Parathyroid adenoma (tissue), 2 donors: ENCODE data around the gene C1QTNF8.
"Not testable (repeated sequence)": the region's sequence is repeated elsewhere in the genome, so short reads cannot be mapped to it uniquely, and the experiment has no call there.

Source experiments
- H2AFZ ChIP-seq: fragments of 300-600 bp; sonication (generic); one replicate; pipeline ENCODE4 v1.7.0; 2017; ENCODE audit warnings: antibody characterized with exemption, mild to moderate bottlenecking
- H3K27ac ChIP-seq: fragments of 300-600 bp; sonication (generic); one replicate; pipeline ENCODE4 v1.7.0; 2017
- H3K27me3 ChIP-seq: fragments of 300-600 bp; sonication (generic); one replicate; pipeline ENCODE4 v1.7.0; 2017; ENCODE audit warnings: low read length; ENCODE audit not compliant: control insufficient read depth, insufficient read depth
- H3K36me3 ChIP-seq: fragments of 300-600 bp; sonication (generic); one replicate; pipeline ENCODE4 v1.7.0; 2017; ENCODE audit warnings: low read length; ENCODE audit not compliant: control insufficient read depth, insufficient read depth
- H3K4me1 ChIP-seq: fragments of 300-600 bp; sonication (generic); one replicate; pipeline ENCODE4 v1.7.0; 2017; ENCODE audit warnings: control low read depth
- H3K4me2 ChIP-seq: fragments of 300-600 bp; sonication (generic); one replicate; pipeline ENCODE4 v1.7.0; 2017; ENCODE audit warnings: low read length
- H3K4me3 ChIP-seq: fragments of 300-600 bp; sonication (generic); one replicate; pipeline ENCODE4 v1.7.0; 2017; ENCODE audit warnings: low read depth, low read length
- H3K79me2 ChIP-seq: fragments of 300-600 bp; sonication (generic); one replicate; pipeline ENCODE4 v1.7.0; 2017; ENCODE audit warnings: control low read depth
- H3K9ac ChIP-seq: fragments of 300-600 bp; sonication (generic); one replicate; pipeline ENCODE4 v1.7.0; 2017; ENCODE audit warnings: mild to moderate bottlenecking
- H3K9me3 ChIP-seq: fragments of 300-600 bp; sonication (generic); one replicate; pipeline ENCODE4 v1.7.0; 2017; ENCODE audit warnings: low read length; ENCODE audit not compliant: control insufficient read depth
- CTCF ChIP-seq: fragments of 300-600 bp; sonication (generic); IDR thresholded peaks from one replicate; pipeline ENCODE4 v1.7.0; 2017; ENCODE audit warnings: antibody characterized with exemption, mild to moderate bottlenecking
- donor health status: primary hyperparathyroidism.

The C1QTNF8 gene

GRCh38 chr16:1094601-1095449 is 1.2 kb downstream of the C1QTNF8 start:
- H3K9ac ChIP-seq = no peak overlapping the region
- H2AFZ ChIP-seq = no peak overlapping the region
- H3K36me3 ChIP-seq = no peaks in the 10 kb centered on the region
- peaks cover 2% of the 10 kb centered on the region for H3K27me3 ChIP-seq
- no peaks in the 10 kb centered on the region for H3K79me2 ChIP-seq
- no peak overlapping the region for H3K4me2 ChIP-seq
- no peaks in the 10 kb centered on the region for H3K9me3 ChIP-seq
- no peaks in the 10 kb centered on the region for H3K4me1 ChIP-seq
- H3K27ac ChIP-seq = no peak overlapping the region
- no peak for TF ChIP-seq CTCF
- no peak overlapping the region for H3K4me3 ChIP-seq

GRCh38 chr16:1094124-1094479 is 1.9 kb downstream of the C1QTNF8 start:
- no peaks in the 10 kb centered on the region for H3K36me3 ChIP-seq
- no peak overlapping the region for H3K4me2 ChIP-seq
- no peaks in the 10 kb centered on the region for H3K4me1 ChIP-seq
- peaks cover 3% of the 10 kb centered on the region for H3K27me3 ChIP-seq
- no peak for TF ChIP-seq CTCF
- no peak overlapping the region for H2AFZ ChIP-seq
- H3K9me3 ChIP-seq = no peaks in the 10 kb centered on the region
- H3K79me2 ChIP-seq = no peaks in the 10 kb centered on the region
- H3K9ac ChIP-seq = no peak overlapping the region
- H3K27ac ChIP-seq = no peak overlapping the region
- no peak overlapping the region for H3K4me3 ChIP-seq

- no peak overlapping the region for H3K9ac ChIP-seq
- no peak for TF ChIP-seq CTCF
- H3K4me3 ChIP-seq = no peak overlapping the region
- no peak overlapping the region for H2AFZ ChIP-seq
- no peaks in the 10 kb centered on the region for H3K4me1 ChIP-seq
- no peak overlapping the region for H3K4me2 ChIP-seq
- no peaks in the 10 kb centered on the region for H3K79me2 ChIP-seq
- peaks cover 3% of the 10 kb centered on the region for H3K27me3 ChIP-seq
- H3K9me3 ChIP-seq = no peaks in the 10 kb centered on the region
- no peak overlapping the region for H3K27ac ChIP-seq
- H3K36me3 ChIP-seq = no peaks in the 10 kb centered on the region
Measured at GRCh38 chr16:1093284-1094123, 2.5 kb downstream of the C1QTNF8 start.

- H3K4me2 ChIP-seq, H3K9ac ChIP-seq, H3K27me3 ChIP-seq, H3K79me2 ChIP-seq, H3K4me1 ChIP-seq, H2AFZ ChIP-seq, H3K9me3 ChIP-seq, H3K27ac ChIP-seq, H3K4me3 ChIP-seq, H3K36me3 ChIP-seq: not testable (repeated sequence)
Measured at GRCh38 chr16:1092685-1093283, 3.3 kb downstream of the C1QTNF8 start.

DNA sequence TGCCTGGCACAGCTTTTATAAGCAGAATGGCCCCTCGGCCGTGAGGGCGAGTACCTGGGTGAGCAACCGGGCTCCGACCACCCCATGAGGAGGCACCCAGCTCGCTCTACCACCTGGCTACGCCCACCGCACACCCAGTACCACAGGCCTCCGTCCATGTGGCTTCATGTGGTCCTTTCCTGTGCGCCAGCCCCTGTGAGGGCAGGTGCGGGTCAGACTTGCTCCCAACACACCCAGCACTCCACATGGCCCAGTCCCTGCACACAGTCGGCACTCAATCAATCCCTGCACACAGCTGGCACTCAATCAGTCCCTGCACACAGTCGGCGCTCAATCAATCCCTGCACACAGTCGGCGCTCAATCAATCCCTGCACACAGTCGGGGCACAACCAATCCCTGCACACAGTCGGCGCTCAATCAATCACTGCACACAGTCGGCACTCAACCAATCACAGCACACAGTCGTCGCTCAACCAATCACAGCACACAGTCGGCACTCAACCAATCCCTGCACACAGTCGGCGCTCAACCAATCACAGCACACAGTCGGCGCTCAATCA is 4.0 kb downstream of the C1QTNF8 start:
- H3K79me2 ChIP-seq = no peaks in the 10 kb centered on the region
- no peaks in the 10 kb centered on the region for H3K9me3 ChIP-seq
- H3K27me3 ChIP-seq = peaks cover 3% of the 10 kb centered on the region
- H3K4me1 ChIP-seq = no peaks in the 10 kb centered on the region
- H2AFZ ChIP-seq = no peak overlapping the region
- no peak overlapping the region for H3K4me2 ChIP-seq
- no peak overlapping the region for H3K27ac ChIP-seq
- no peak for TF ChIP-seq CTCF
- no peak overlapping the region for H3K9ac ChIP-seq
- H3K4me3 ChIP-seq = no peak overlapping the region
- H3K36me3 ChIP-seq = no peaks in the 10 kb centered on the region
